Body of pancreas (tissue), 4 donors: ENCODE data around the gene PDF.

Experiments used
- POLR2A ChIP-seq, 3 donors: fragments of 450-650 bp; IDR thresholded peaks; one replicate each; pipeline ENCODE4 v1.6.1; 2016; ENCODE audit warnings: antibody characterized with exemption in 3 of 3, mild to moderate bottlenecking in 2 of 3
- TF ChIP-seq, protein P1 (sequence below), 7 experiments: fragments of 450-650 bp in 4 of 7; fragments of 200-600 bp in 3 of 7; sonication (generic) in 3 of 7; IDR thresholded peaks; one replicate each; pipeline ENCODE4 v1.5.1; 2016 to 2019; ENCODE audit warnings: antibody characterized with exemption in 7 of 7

DNA sequence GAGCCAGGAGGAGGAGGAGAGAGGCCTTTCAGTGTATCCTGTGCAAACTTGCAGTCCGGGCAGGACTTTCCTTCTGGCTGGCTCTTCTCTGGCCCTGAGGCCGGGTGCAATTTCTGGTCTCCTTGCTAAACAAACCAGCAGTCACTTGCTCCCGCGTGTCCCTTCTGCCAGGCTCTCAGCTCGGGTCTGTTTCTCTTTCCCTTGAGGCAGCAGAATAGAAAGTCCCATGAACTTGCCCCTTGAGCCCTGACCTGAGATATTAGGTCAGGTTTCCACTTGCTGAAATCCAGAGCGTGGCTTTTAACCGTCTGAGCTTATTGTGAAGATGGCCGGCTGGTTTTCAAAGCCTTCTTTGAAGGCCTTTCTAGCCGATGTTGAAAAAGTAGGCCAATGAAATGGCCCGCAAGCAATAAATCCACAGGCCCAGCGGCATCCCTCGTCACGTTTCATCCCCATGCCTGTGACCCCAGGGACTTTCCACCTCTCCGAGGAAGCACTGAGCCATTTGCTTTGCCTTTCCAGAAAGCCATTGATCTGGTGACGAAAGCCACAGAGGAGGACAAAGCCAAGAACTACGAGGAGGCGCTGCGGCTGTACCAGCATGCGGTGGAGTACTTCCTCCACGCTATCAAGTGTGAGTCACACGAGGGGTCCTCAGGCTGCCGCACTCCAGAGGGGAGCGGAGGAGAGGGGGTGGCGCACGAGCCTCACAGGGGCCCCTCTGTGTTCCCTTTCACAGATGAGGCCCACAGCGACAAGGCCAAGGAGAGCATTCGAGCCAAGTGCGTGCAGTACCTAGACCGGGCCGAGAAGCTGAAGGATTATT, 14.7 kb downstream of the PDF start:
- TF ChIP-seq POLR2A (IDR thresholded peaks at IDR 0.05): peak in 1 of 3 donors; percentile 20
- TF ChIP-seq, protein P1, sequence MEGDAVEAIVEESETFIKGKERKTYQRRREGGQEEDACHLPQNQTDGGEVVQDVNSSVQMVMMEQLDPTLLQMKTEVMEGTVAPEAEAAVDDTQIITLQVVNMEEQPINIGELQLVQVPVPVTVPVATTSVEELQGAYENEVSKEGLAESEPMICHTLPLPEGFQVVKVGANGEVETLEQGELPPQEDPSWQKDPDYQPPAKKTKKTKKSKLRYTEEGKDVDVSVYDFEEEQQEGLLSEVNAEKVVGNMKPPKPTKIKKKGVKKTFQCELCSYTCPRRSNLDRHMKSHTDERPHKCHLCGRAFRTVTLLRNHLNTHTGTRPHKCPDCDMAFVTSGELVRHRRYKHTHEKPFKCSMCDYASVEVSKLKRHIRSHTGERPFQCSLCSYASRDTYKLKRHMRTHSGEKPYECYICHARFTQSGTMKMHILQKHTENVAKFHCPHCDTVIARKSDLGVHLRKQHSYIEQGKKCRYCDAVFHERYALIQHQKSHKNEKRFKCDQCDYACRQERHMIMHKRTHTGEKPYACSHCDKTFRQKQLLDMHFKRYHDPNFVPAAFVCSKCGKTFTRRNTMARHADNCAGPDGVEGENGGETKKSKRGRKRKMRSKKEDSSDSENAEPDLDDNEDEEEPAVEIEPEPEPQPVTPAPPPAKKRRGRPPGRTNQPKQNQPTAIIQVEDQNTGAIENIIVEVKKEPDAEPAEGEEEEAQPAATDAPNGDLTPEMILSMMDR (IDR thresholded peaks at IDR 0.05): no peak
